ENCODE data around the gene PCBP3. TPM values are rescaled to one million over a fixed set of nuclear protein-coding genes. Genes with fewer than 3 reads are reported as not detected.
"Not testable (repeated sequence)": the region's sequence is repeated elsewhere in the genome, so short reads cannot be mapped to it uniquely, and the experiment has no call there.

PCBP3 gene
- total RNA-seq, 1 experiment from 2014 or later, result 0.23 TPM

DNA sequence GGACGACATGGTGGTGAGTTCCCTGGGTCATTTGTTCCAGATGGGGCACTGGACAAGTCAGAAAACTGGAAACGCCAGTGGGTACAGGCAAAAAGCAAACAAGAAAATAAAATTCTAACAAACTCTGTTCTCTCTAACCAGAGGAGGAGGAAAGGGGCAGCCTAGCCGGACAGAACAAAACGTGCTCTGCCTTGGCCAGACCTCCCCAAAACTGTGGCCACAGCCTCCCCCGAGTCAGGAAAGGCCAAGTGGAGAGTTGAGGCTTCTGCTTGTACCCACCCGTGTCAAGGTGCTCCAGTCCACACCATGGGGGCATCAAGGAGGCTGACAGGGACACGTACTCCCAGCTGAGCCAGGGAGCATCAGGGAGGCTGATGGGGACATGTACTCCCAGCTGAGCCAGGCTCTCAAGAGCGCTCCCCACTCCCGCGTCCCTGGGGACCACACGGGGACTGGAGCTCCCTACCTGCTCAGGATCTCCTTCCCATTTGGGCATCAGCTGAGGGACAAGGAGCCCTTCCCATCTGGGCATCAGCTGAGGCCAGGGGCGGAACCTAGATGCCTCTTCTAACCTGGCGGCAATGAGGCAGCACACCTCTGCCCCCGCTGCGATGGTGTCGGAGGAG is 183.3 kb downstream of the PCBP3 start:
- Histone ChIP-seq H3K27me3 (no peaks in the 10 kb centered on the region; the same call in 1 of the 2 replicates), H3K4me3 (no peak overlapping the region), H3K9me3 (no peaks in the 10 kb centered on the region), H3K36me3 (no peaks in the 10 kb centered on the region)
- DNase-seq, result no peak

DNA sequence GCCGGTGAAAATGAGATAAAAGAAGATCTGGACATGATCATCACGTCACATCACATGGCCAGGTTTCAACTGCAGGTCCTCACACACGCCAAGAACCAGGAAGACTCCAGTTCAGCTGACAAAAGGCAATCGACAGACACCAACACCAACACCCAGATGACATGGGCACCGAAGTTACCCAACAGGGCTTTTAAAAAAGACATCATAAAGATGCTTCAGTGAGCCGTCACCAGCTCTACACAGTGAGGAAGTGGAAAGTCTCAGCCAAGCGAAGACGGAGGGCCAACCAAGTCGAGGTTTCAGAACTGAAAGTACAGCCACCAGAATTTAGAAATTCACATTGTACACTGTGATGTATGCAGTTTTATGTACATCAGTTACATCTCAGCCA is 183.8 kb downstream of the PCBP3 start:
- no peak for DNase-seq
- Histone ChIP-seq H3K9me3 (no peaks in the 10 kb centered on the region), H3K4me3 (no peak overlapping the region), H3K36me3 (no peaks in the 10 kb centered on the region), H3K27me3 (no peaks in the 10 kb centered on the region; the same call in 1 of the 2 replicates)

DNA sequence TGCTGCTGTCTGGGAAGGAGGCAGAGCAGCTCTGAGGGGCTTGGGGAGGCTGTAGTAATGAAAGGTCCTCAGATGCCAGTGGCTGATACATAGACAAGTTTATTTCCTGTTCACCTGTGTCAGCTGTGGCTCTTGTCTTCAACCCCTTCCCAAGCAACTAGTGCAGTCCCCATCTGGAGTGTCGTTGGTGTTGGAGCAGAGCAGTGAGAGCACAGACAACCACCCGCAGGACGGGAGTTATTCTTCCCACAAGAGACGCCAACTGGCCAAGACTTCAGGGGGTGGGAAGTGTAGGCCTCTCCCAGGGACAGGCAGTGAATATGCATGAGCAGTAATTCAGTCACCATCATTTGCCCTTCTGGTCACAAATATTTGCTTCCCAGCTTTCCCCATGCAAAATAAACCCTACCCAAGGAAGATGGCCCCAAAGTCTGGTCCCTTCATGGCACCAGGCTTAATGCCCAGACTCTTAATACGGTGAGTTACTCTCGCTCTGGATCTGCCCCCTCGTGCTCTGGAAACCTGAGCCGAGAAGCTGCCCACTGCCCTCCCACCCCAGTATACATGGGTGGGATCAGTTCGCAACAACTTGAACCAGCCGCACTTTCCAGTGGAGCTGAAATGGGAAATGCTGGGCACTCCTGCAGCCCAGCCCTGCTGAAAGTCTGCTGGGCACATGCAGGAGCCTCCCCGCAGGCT is 184.5 kb downstream of the PCBP3 start:
- DNase-seq, result no peak
- H3K9me3 ChIP-seq, result no peaks in the 10 kb centered on the region
- H3K36me3 ChIP-seq, result no peaks in the 10 kb centered on the region
- no peaks in the 10 kb centered on the region; the same call in 1 of the 2 replicates for H3K27me3 ChIP-seq
- H3K4me3 ChIP-seq, result no peak overlapping the region

DNA sequence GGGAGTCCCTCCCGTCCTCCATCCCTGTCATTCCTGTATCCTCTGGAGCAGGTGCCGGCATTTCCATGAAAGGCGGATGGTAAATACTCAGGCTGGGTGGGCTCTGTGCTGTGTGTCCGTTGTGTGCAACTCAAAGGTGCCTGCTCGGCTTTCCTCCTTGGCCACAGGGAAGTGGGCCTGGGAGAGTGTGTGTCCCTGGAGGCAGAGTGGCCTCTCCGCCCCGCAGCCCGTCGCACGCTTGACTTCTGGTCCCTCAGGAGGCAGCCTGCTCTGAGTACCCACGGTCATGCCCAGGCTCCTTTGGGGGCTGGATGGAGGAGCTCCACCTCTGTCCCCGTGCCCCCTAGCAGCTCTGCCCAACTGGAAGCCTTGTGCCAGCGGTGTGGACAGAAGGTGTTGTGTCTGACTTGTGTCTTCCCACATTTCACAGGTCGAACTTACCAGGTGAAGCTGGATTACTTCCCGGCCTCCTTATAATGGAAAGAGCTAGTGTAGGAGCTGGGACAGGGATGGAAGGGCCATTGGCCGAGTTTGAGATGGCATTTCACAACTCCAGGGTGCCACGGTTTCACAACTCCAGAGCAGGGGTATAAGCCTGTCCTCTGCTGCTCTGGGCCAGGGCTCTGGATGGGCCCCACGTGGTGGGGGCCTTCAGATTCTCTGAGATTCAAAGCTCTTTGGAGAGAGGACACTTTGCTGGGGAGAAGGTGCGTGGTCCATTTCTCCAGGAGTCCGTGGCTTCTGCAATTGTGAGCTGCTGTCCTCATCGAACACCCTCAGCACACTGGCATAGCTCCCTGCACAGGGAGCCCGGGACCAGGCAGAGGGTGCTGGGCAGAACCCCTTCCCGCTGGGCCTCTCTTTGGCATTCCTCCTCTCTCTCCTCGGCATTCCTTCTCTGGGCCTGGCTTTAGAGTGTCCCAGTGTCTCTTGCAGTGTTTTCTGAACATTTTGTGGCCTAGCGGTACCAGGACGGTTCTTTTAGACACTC is 185.3 kb downstream of the PCBP3 start:
- Histone ChIP-seq H3K27me3 (no peaks in the 10 kb centered on the region; the same call in 1 of the 2 replicates), H3K9me3 (no peaks in the 10 kb centered on the region), H3K4me3 (no peak overlapping the region), H3K36me3 (no peaks in the 10 kb centered on the region)
- no peak for DNase-seq

- no peaks in the 10 kb centered on the region for H3K9me3 ChIP-seq
- H3K4me3 ChIP-seq, result no peak overlapping the region
- no peaks in the 10 kb centered on the region for H3K36me3 ChIP-seq
- DNase-seq, result no peak
- no peaks in the 10 kb centered on the region; the same call in 1 of the 2 replicates for H3K27me3 ChIP-seq
Observed at GRCh38 chr21:45829668-45830067, 186.1 kb downstream of the PCBP3 start.

DNA sequence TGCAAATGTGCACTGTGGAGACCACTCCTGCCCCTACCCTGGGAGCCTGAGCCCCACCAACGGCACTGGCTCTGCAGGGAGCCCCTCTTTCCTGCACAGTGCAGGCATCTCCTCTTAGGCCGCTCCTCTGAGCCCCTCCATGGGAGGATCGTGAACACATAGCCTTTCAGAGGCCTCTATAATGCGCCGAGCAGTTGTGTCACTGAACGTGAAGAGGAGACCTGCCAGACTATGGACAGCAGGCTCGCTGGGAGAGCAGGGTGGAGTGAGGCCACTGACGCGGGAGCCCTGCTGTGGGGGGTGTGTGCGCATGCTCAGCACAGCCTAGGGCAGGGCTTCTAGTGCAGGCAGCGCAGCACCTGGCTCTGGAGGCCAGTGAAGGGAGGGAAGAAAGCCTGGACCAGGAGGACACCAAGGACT is 186.7 kb downstream of the PCBP3 start:
- no peaks in the 10 kb centered on the region for H3K9me3 ChIP-seq
- no peaks in the 10 kb centered on the region for H3K36me3 ChIP-seq
- no peak overlapping the region for H3K4me3 ChIP-seq
- no peaks in the 10 kb centered on the region for H3K27me3 ChIP-seq
- DNase-seq, result no peak

- no peak overlapping the region for H3K4me3 ChIP-seq
- no peaks in the 10 kb centered on the region for H3K36me3 ChIP-seq
- DNase-seq, result no peak
- no peaks in the 10 kb centered on the region for H3K27me3 ChIP-seq
- H3K9me3 ChIP-seq, result no peaks in the 10 kb centered on the region
Observed at GRCh38 chr21:45830720-45831366, 187.3 kb downstream of the PCBP3 start.

DNA sequence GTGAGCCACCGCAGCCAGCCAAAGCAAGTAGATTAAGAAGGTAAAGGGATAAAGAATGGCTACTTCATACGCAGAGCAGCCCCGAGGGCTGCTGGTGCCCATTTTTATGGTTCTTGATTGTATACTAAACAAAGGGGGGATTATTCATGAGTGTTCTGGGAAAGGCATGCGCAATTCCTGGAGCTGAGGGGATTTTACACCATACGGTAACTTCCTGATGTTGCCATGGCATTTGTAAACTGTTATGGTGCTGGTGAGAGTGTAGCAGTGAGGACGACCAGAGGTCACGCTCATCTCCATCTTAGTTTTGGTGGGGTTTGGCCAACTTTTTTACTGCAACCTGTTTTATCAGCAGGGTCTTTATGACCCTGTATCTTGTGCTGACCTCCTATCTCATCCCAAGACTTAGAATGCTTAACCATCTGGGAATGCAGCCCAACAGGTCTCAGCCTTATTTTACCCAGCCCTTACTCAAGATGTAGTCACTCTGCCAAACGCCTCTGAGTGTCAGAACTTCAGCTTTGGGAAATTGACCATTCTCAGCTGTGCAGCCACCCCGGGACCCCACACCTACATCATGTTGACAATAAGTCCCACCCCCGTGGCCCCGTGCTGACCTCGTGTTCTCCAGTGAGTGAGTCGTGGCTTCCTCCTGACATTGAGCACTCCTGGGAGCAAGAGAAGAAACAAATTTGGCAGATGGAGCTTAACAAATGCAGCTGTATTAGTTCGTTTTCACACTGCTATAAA is 188.6 kb downstream of the PCBP3 start:
- no peaks in the 10 kb centered on the region for H3K9me3 ChIP-seq
- H3K36me3 ChIP-seq, result no peaks in the 10 kb centered on the region
- H3K27me3 ChIP-seq, result no peaks in the 10 kb centered on the region
- H3K4me3 ChIP-seq, result no peak overlapping the region
- peak; percentile 51 for DNase-seq

GRCh38 chr21:45832741-45833235 is 189.3 kb downstream of the PCBP3 start:
- not testable (repeated sequence) for H3K27me3 ChIP-seq, H3K9me3 ChIP-seq, H3K36me3 ChIP-seq, H3K4me3 ChIP-seq, DNase-seq

DNA sequence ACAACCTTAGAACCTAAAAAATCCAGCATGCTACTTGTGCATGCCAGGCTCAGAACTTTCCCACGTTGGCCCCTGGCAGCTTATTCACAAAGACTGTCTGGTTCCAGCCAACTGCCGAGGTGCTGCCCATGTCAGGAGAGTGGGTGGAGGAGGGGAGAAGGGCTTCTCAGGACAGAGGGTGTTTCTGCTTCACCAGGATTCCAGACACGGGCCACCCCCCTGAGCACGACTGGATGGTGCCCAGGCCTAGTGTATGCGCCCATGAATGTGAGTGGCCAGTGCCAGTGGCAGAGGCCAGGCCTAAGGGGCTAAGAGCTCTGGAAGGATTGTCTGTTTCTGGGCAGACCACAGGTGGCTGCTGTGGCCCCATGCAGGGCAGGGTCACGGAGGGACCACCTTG is 189.9 kb downstream of the PCBP3 start:
- no peaks in the 10 kb centered on the region for H3K36me3 ChIP-seq
- no peaks in the 10 kb centered on the region for H3K27me3 ChIP-seq
- DNase-seq, result no peak
- H3K9me3 ChIP-seq, result no peaks in the 10 kb centered on the region
- no peak overlapping the region for H3K4me3 ChIP-seq

DNA sequence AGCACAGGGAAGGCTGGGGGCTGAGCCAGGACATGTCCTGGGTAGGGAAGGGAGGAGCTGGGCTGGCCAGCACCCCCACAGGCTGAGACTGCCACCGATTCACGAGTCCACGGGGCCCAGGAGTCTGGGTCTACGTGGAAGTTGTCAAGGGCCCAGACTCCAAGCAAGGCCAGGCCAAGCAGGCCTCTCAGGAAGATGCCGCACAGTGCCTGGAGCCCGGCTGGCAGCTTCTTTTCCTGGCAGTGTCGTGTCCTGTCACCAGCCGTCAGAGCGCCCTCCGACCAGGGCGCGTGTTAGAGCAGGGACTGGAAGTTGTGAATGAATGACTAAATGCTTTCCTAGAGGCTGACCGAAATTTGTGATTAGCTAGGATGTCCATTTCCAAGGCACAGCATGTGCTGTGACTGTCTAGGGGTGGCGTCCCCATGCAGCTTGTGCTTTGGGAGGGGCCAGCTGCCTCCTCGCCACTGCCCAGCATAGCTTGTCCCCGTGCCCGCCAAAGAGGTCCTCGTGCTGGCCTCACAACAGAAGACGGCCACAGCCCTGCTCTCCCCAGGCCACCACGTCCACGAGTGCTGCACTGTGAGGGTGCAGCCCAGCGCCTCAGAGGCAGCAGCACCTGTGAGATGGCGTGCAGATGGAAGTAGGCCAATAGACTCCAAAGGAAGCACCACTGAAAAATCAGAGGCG is 190.6 kb downstream of the PCBP3 start:
- Histone ChIP-seq H3K9me3 (no peaks in the 10 kb centered on the region), H3K27me3 (no peaks in the 10 kb centered on the region), H3K4me3 (no peak overlapping the region), H3K36me3 (no peaks in the 10 kb centered on the region)
- DNase-seq, result no peak

DNA sequence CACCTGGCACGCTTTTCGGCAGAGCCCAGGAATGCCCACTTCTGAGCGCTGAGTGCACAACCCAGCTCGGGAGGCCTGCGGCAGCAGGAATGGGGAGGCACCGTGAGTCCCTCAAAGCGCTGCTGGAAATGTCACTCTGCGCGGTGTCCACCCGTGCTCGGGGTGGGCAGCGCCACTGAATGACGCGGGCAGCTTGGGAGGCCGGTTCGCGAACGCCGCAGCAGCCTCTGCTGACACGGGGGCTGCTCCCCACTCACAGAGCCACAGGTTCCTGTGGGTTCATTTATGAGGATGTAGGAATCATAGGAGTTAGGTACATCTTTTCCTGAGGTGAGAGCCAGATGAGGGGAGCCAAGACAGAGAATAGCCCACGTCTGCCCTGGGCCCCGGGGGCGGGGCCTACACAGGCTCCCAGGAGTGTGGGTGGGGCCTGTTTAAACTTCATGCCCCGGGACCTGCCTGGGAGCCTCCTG is 191.3 kb downstream of the PCBP3 start:
- H3K36me3 ChIP-seq, result no peaks in the 10 kb centered on the region
- no peak for DNase-seq

GRCh38 chr21:45835301-45836267 is 192.1 kb downstream of the PCBP3 start:
- Histone ChIP-seq H3K9me3 (peaks cover 1% of the 10 kb centered on the region; the same call in 1 of the 2 replicates), H3K27me3 (no peaks in the 10 kb centered on the region), H3K36me3 (no peaks in the 10 kb centered on the region), H3K4me3 (no peak overlapping the region)
- no peak for DNase-seq

More for the DNA sequence above, 191.3 kb downstream of the PCBP3 start:
- Histone ChIP-seq H3K4me3 (no peak overlapping the region), H3K27me3 (no peaks in the 10 kb centered on the region), H3K9me3 (no peaks in the 10 kb centered on the region)

DNA sequence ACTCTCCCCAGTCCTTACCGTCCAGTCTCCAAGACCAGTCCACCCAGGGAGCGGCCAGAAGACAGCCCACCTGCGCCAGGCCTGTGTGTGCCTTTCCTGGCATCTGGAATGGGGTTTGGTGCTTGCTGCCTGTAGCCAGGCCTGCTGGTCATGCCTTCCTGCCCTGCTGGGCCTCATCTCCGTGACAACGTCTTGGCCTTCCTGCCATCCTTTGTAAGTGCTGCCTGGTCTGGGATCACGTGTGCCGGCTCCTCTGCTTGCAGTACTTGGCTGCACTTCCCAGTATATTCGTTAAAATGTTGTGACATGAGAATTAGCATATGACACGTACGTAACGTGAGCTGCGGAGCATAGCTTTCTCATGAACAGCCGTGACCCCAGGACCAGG is 192.7 kb downstream of the PCBP3 start:
- peaks cover 8% of the 10 kb centered on the region; the same call in 1 of the 2 replicates for H3K9me3 ChIP-seq
- H3K36me3 ChIP-seq, result no peaks in the 10 kb centered on the region
- H3K27me3 ChIP-seq, result no peaks in the 10 kb centered on the region
- no peak overlapping the region for H3K4me3 ChIP-seq
- no peak for DNase-seq
